Prostate gland (tissue), 2 donors: Measurements from ENCODE around the gene UBE2U.

ENCODE experiments used
- CTCF ChIP-seq, 4 experiments: fragments of 200-600 bp in 2 of 4; fragments of 450-650 bp in 2 of 4; sonication (generic) in 2 of 4; IDR thresholded peaks; 1 replicate in 3 of 4; 2 replicates in 1 of 4; pipeline ENCODE4 v1.5.1; 2016 to 2019; ENCODE audit warnings: antibody characterized with exemption in 4 of 4, mild to moderate bottlenecking in 2 of 4, moderate library complexity in 2 of 4
- POLR2A ChIP-seq: fragments of 450-650 bp; IDR thresholded peaks from one replicate; pipeline ENCODE4 v1.6.1; 2016; ENCODE audit warnings: antibody characterized with exemption, mild to moderate bottlenecking

GRCh38 chr1:64242895-64243756 is 39.7 kb downstream of the UBE2U start:
- TF ChIP-seq CTCF (IDR thresholded peaks at IDR 0.05): peak; percentile 12 to 73 (median 64)
- TF ChIP-seq POLR2A: no peak
